GM23338 (cell line): Measurements from ENCODE around the gene DGCR8. TPM values are rescaled to one million over a fixed set of nuclear protein-coding genes. Genes with fewer than 3 reads are reported as not detected.

ENCODE experiments used
- ATAC-seq: fragments of 200-7000 bp; cut with Tn5 transposase; 3 replicates; pipeline ENCODE4 v1.9.1; 2020
- DNase-seq: peaks from one replicate; pipeline ENCODE4 v3.0.0-alpha.2; 2015; ENCODE audit warnings: low spot score
- H2AFZ ChIP-seq: fragments of 200-600 bp; sonication (generic); 2 replicates; pipeline ENCODE4 v1.8.0; 2016; ENCODE audit warnings: antibody characterized with exemption, mild to moderate bottlenecking, moderate library complexity
- H3F3A ChIP-seq: fragments of 200-600 bp; sonication (generic); replicated peaks from 2 replicates; pipeline ENCODE4 v1.8.0; 2017; ENCODE audit warnings: antibody characterized with exemption, mixed run types, low read depth
- H3K27ac ChIP-seq: fragments of 200-600 bp; sonication (generic); 2 replicates; pipeline ENCODE4 v1.6.1; 2016; ENCODE audit warnings: low read depth
- H3K27me3 ChIP-seq: fragments of 200-600 bp; sonication (generic); 2 replicates; pipeline ENCODE4 v1.8.0; 2016; ENCODE audit warnings: mild to moderate bottlenecking, mixed run types, moderate library complexity; ENCODE audit not compliant: insufficient read depth
- H3K36me3 ChIP-seq: fragments of 200-600 bp; sonication (generic); 2 replicates; pipeline ENCODE4 v1.8.0; 2016; ENCODE audit warnings: mild to moderate bottlenecking; ENCODE audit not compliant: insufficient read depth
- H3K4me1 ChIP-seq: fragments of 200-600 bp; sonication (generic); 2 replicates; pipeline ENCODE4 v1.8.0; 2016; ENCODE audit warnings: mild to moderate bottlenecking, moderate library complexity; ENCODE audit not compliant: insufficient read depth
- H3K4me2 ChIP-seq: fragments of 200-600 bp; sonication (generic); 2 replicates; pipeline ENCODE4 v1.7.1; 2017; ENCODE audit warnings: mixed run types
- H3K4me3 ChIP-seq: fragments of 200-600 bp; sonication (generic); 2 replicates; pipeline ENCODE4 v1.6.1; 2016; ENCODE audit warnings: mixed run types
- H3K79me2 ChIP-seq: fragments of 200-600 bp; sonication (generic); replicated peaks from 2 replicates; pipeline ENCODE4 v1.8.0; 2017; ENCODE audit warnings: mild to moderate bottlenecking; ENCODE audit not compliant: insufficient read depth
- H3K9me2 ChIP-seq: fragments of 200-600 bp; sonication (generic); 2 replicates; pipeline ENCODE4 v1.8.0; 2017; ENCODE audit not compliant: insufficient read depth
- H4K20me1 ChIP-seq: fragments of 200-600 bp; sonication (generic); replicated peaks from 2 replicates; pipeline ENCODE4 v1.8.0; 2017; ENCODE audit warnings: mild to moderate bottlenecking; ENCODE audit not compliant: insufficient read depth
- H3K27ac Mint-ChIP-seq: 2 replicates; pipeline ENCODE4 v1.8.0; 2020; ENCODE audit warnings: inconsistent platforms, mild to moderate bottlenecking, moderate library complexity, mixed read lengths
- H3K27me3 Mint-ChIP-seq: 3 replicates; pipeline ENCODE4 v1.8.0; 2022; ENCODE audit warnings: low read depth, mild to moderate bottlenecking, moderate library complexity, mixed read lengths, inconsistent platforms; ENCODE audit not compliant: insufficient read depth, poor library complexity
- H3K36me3 Mint-ChIP-seq: 3 replicates; pipeline ENCODE4 v1.8.0; 2021; ENCODE audit warnings: low read depth, mild to moderate bottlenecking, inconsistent platforms, moderate library complexity, mixed read lengths
- H3K4me1 Mint-ChIP-seq: 3 replicates; pipeline ENCODE4 v1.8.0; 2020; ENCODE audit warnings: mild to moderate bottlenecking, inconsistent platforms, mixed read lengths
- H3K4me3 Mint-ChIP-seq: 3 replicates; pipeline ENCODE4 v1.8.0; 2021; ENCODE audit warnings: moderate library complexity, mild to moderate bottlenecking, inconsistent platforms, mixed read lengths
- H3K9me3 Mint-ChIP-seq: 3 replicates; pipeline ENCODE4 v1.8.0; 2020; ENCODE audit warnings: moderate library complexity, mild to moderate bottlenecking, inconsistent platforms, mixed read lengths
- CREB1 ChIP-seq: fragments of 250-450 bp; sonication (Bioruptor Pico); IDR thresholded peaks from 2 replicates; pipeline ENCODE4 v1.5.0; 2020; ENCODE audit warnings: low read depth, mild to moderate bottlenecking, moderate library complexity
- CTCF ChIP-seq, 2 experiments: fragments of 200-600 bp in 1 of 2; sonication (generic) in 1 of 2; conservative IDR thresholded peaks; 2 replicates each; pipeline versions ENCODE4 v1.5.1 to v1.6.1; 2016 to 2017; ENCODE audit warnings: antibody characterized with exemption in 2 of 2, low read depth in 2 of 2, mild to moderate bottlenecking in 2 of 2, moderate library complexity in 1 of 2
- ETS1 ChIP-seq: IDR thresholded peaks from 2 replicates; pipeline ENCODE4 v1.6.1; 2016; ENCODE audit warnings: antibody characterized with exemption
- EZH2 ChIP-seq: fragments of 200-600 bp; sonication (generic); IDR thresholded peaks from one replicate; pipeline ENCODE4 v1.8.0; 2017; ENCODE audit warnings: antibody characterized with exemption, mild to moderate bottlenecking, low read depth; ENCODE audit not compliant: unreplicated experiment
- EZH2phosphoT487 ChIP-seq: fragments of 200-600 bp; sonication (generic); IDR thresholded peaks from one replicate; pipeline ENCODE4 v1.8.1; 2018; ENCODE audit warnings: antibody characterized with exemption; ENCODE audit not compliant: unreplicated experiment
- JUNB ChIP-seq: IDR thresholded peaks from one replicate; pipeline ENCODE4 v1.6.1; 2016; ENCODE audit warnings: antibody characterized with exemption; ENCODE audit not compliant: unreplicated experiment
- NANOG ChIP-seq: IDR thresholded peaks from 2 replicates; pipeline ENCODE4 v1.6.1; 2016; ENCODE audit warnings: antibody characterized with exemption, borderline replicate concordance
- POLR2AphosphoS5 ChIP-seq: IDR thresholded peaks from 2 replicates; pipeline ENCODE4 v1.6.1; 2016; ENCODE audit warnings: antibody characterized with exemption, low read depth
- STAT1 ChIP-seq: IDR thresholded peaks from one replicate; pipeline ENCODE4 v1.6.1; 2016; ENCODE audit warnings: antibody characterized with exemption; ENCODE audit not compliant: unreplicated experiment
- ZNF114 ChIP-seq: fragments of 250-450 bp; sonication (Bioruptor Pico); IDR thresholded peaks from 2 replicates; pipeline ENCODE4 v1.5.0; 2020; ENCODE audit warnings: mild to moderate bottlenecking, moderate library complexity
- ZNF331 ChIP-seq: fragments of 250-450 bp; sonication (Bioruptor Pico); IDR thresholded peaks from 2 replicates; pipeline ENCODE4 v1.5.0; 2020; ENCODE audit warnings: low read depth, mild to moderate bottlenecking, moderate library complexity
- polyA plus RNA-seq: library from polyadenylated mRNA; unstranded; fragments of >200 nt; fragmentation: Nextera tagmentation; extraction: Ambion mirVana; gene quantifications from 2 replicates; pipeline ENCODE4 v1.2.1, GENCODE V29; 2016
- total RNA-seq: library from RNA; depleted of rRNA; stranded (reverse); fragments of >200 nt; shearing (Covaris generic); gene quantifications from 2 replicates; pipeline ENCODE4 v1.2.3, GENCODE V29; 2014
- TF ChIP-seq, protein P1 (sequence below): IDR thresholded peaks from one replicate; pipeline ENCODE4 v1.6.1; 2018; ENCODE audit warnings: antibody characterized with exemption; ENCODE audit not compliant: unreplicated experiment
- TF ChIP-seq, protein P2 (sequence below): fragments of 250-450 bp; sonication (Bioruptor Pico); IDR thresholded peaks from 2 replicates; pipeline ENCODE4 v1.5.0; 2020; ENCODE audit warnings: mild to moderate bottlenecking, moderate library complexity

DGCR8 gene
- total and polyA plus RNA-seq, 2 experiments from 2014 or later = 12.2 to 48.9 TPM

DNA sequence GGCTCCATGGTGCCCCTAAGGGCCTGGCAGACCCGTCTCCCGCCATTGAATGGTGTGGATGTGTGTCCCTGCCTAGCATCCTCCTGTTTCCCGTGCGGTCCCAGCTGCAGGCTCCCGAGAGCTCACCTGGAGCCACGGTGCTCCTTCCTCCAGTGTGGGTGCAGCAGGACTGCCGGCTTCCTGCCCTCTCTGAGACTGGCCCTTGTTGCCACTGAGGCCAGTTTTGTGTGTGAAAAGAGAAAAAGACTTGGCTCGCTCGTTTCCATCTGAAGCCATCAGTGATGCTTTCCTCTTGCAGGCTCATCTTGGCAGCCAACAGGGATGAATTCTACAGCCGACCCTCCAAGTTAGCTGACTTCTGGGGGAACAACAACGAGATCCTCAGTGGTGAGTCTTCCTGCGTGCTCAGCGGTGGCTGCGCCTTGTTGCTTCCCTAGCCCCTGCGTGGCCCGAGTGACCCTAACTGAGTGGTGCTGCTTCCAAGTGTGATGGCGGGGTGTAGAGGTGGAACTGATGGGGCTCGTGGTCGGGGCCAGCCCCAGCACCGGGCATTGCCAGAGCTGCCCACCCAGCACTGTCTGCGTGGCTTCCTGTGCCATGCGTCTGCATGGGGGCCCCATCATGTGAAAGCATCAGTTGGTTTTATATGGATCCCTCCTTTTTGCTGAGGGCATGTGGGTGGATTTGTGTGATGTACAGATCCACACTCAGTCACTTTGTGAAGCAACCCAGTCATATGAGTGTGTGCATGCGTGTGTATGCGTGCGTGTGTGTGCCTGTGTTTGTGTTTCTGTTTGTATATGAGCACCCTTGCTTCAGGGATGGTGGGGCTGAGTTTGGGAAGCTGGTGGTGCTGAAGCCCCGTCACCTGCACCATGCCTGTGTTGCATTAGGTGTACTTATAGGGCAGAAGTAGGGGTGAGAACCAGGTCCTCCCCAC lies 36.7 kb upstream of the DGCR8 start:
- no peaks in the 10 kb centered on the region; the same call in none of the 2 replicates for H4K20me1 ChIP-seq
- H3K36me3 ChIP-seq = no peaks in the 10 kb centered on the region
- no peaks in the 10 kb centered on the region for H3K9me2 ChIP-seq
- no peak for ATAC-seq
- H3K4me2 ChIP-seq = no peak overlapping the region
- H3K27me3 ChIP-seq = no peaks in the 10 kb centered on the region
- no peak overlapping the region for H2AFZ ChIP-seq
- H3K4me3 ChIP-seq = no peak overlapping the region
- no peaks in the 10 kb centered on the region for H3F3A ChIP-seq
- TF ChIP-seq, protein P1, sequence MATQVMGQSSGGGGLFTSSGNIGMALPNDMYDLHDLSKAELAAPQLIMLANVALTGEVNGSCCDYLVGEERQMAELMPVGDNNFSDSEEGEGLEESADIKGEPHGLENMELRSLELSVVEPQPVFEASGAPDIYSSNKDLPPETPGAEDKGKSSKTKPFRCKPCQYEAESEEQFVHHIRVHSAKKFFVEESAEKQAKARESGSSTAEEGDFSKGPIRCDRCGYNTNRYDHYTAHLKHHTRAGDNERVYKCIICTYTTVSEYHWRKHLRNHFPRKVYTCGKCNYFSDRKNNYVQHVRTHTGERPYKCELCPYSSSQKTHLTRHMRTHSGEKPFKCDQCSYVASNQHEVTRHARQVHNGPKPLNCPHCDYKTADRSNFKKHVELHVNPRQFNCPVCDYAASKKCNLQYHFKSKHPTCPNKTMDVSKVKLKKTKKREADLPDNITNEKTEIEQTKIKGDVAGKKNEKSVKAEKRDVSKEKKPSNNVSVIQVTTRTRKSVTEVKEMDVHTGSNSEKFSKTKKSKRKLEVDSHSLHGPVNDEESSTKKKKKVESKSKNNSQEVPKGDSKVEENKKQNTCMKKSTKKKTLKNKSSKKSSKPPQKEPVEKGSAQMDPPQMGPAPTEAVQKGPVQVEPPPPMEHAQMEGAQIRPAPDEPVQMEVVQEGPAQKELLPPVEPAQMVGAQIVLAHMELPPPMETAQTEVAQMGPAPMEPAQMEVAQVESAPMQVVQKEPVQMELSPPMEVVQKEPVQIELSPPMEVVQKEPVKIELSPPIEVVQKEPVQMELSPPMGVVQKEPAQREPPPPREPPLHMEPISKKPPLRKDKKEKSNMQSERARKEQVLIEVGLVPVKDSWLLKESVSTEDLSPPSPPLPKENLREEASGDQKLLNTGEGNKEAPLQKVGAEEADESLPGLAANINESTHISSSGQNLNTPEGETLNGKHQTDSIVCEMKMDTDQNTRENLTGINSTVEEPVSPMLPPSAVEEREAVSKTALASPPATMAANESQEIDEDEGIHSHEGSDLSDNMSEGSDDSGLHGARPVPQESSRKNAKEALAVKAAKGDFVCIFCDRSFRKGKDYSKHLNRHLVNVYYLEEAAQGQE = no peak
- no peak for TF ChIP-seq CREB1 (CRISPR knock-in tag)
- no peak for TF ChIP-seq JUNB
- TF ChIP-seq ZNF114 (CRISPR knock-in tag) = no peak
- TF ChIP-seq ZNF331 = no peak
- TF ChIP-seq CTCF (conservative IDR thresholded peaks at IDR 0.05; ENCODE audit: low read depth in 2 of 2) = no peak
- TF ChIP-seq, protein P2, sequence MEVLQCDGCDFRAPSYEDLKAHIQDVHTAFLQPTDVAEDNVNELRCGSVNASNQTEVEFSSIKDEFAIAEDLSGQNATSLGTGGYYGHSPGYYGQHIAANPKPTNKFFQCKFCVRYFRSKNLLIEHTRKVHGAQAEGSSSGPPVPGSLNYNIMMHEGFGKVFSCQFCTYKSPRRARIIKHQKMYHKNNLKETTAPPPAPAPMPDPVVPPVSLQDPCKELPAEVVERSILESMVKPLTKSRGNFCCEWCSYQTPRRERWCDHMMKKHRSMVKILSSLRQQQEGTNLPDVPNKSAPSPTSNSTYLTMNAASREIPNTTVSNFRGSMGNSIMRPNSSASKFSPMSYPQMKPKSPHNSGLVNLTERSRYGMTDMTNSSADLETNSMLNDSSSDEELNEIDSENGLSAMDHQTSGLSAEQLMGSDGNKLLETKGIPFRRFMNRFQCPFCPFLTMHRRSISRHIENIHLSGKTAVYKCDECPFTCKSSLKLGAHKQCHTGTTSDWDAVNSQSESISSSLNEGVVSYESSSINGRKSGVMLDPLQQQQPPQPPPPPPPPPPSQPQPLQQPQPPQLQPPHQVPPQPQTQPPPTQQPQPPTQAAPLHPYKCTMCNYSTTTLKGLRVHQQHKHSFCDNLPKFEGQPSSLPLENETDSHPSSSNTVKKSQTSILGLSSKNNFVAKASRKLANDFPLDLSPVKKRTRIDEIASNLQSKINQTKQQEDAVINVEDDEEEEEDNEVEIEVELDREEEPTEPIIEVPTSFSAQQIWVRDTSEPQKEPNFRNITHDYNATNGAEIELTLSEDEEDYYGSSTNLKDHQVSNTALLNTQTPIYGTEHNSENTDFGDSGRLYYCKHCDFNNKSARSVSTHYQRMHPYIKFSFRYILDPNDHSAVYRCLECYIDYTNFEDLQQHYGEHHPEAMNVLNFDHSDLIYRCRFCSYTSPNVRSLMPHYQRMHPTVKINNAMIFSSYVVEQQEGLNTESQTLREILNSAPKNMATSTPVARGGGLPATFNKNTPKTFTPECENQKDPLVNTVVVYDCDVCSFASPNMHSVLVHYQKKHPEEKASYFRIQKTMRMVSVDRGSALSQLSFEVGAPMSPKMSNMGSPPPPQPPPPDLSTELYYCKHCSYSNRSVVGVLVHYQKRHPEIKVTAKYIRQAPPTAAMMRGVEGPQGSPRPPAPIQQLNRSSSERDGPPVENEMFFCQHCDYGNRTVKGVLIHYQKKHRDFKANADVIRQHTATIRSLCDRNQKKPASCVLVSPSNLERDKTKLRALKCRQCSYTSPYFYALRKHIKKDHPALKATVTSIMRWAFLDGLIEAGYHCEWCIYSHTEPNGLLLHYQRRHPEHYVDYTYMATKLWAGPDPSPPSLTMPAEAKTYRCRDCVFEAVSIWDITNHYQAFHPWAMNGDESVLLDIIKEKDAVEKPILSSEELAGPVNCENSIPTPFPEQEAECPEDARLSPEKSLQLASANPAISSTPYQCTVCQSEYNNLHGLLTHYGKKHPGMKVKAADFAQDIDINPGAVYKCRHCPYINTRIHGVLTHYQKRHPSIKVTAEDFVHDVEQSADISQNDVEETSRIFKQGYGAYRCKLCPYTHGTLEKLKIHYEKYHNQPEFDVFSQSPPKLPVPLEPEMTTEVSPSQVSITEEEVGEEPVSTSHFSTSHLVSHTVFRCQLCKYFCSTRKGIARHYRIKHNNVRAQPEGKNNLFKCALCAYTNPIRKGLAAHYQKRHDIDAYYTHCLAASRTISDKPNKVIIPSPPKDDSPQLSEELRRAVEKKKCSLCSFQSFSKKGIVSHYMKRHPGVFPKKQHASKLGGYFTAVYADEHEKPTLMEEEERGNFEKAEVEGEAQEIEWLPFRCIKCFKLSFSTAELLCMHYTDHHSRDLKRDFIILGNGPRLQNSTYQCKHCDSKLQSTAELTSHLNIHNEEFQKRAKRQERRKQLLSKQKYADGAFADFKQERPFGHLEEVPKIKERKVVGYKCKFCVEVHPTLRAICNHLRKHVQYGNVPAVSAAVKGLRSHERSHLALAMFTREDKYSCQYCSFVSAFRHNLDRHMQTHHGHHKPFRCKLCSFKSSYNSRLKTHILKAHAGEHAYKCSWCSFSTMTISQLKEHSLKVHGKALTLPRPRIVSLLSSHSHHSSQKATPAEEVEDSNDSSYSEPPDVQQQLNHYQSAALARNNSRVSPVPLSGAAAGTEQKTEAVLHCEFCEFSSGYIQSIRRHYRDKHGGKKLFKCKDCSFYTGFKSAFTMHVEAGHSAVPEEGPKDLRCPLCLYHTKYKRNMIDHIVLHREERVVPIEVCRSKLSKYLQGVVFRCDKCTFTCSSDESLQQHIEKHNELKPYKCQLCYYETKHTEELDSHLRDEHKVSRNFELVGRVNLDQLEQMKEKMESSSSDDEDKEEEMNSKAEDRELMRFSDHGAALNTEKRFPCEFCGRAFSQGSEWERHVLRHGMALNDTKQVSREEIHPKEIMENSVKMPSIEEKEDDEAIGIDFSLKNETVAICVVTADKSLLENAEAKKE (CRISPR knock-in tag) = no peak
- no peak for TF ChIP-seq ETS1
- no peak for TF ChIP-seq EZH2
- no peak for TF ChIP-seq POLR2AphosphoS5
- no peak for TF ChIP-seq NANOG
- TF ChIP-seq STAT1 = no peak
- no peak for TF ChIP-seq EZH2phosphoT487
- no peak for DNase-seq
- Mint-ChIP-seq H3K27me3 (peaks cover 3% of the 10 kb centered on the region), H3K36me3 (peaks cover 11% of the 10 kb centered on the region; the same call in 2 of the 3 replicates), H3K27ac (no peak overlapping the region), H3K9me3 (peaks cover 7% of the 10 kb centered on the region; the same call in 1 of the 3 replicates), H3K4me1 (no peaks in the 10 kb centered on the region), H3K4me3 (no peak overlapping the region)
- no peaks in the 10 kb centered on the region for H3K4me1 ChIP-seq
- H3K27ac ChIP-seq = no peak overlapping the region
- no peaks in the 10 kb centered on the region for H3K79me2 ChIP-seq
